GM18499 (cell line): ENCODE measurements around the gene CAP2.
"Not testable (repeated sequence)": the region's sequence is repeated elsewhere in the genome, so short reads cannot be mapped to it uniquely, and the experiment has no call there.

Experiments used
- ATAC-seq: cut with Tn5 transposase; IDR thresholded peaks from one replicate; pipeline ENCODE4 v1.9.1; 2021; ENCODE audit warnings: moderate number of reproducible peaks; ENCODE audit not compliant: insufficient read depth, unreplicated experiment

Gene CAP2

DNA sequence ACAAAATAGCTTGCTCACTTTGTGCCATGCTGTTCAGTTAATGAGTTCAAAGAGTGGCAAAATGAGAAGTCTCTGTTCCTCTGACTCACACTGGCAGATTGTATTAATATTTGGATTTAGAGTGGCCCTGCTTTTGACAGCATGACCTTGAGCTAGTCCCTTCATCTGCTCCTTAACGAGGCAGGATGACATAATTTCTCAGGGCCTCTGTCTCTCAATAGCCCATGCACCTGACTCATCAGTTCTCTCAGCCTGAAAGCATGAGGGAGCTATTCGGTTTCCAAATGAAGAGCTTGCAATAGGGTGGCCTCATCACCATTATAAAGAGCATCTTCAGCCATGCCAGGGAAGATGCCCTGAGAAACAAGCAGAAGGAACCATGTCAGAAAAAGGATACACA, 38.2 kb downstream of the CAP2 start:
- no peak for ATAC-seq

DNA sequence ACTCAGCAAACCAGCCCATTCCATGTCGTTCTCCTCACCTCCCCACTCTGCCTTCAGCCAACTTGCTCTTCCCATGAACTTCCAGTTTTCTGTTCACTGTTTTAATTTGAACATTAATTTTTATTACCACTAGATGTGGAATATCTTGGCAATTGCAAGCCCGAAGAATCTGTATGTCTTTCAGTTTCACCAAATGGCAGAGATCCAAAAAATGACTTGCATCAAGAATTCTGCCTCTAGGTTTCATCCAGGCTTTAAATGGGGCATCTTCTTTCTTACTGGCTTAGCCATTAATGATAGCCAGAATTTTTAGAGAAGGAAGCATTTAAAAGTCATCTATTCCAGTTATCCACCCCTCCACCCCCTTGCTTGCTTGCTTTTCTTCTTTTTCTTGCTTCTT, 39.0 kb downstream of the CAP2 start:
- ATAC-seq, result no peak

DNA sequence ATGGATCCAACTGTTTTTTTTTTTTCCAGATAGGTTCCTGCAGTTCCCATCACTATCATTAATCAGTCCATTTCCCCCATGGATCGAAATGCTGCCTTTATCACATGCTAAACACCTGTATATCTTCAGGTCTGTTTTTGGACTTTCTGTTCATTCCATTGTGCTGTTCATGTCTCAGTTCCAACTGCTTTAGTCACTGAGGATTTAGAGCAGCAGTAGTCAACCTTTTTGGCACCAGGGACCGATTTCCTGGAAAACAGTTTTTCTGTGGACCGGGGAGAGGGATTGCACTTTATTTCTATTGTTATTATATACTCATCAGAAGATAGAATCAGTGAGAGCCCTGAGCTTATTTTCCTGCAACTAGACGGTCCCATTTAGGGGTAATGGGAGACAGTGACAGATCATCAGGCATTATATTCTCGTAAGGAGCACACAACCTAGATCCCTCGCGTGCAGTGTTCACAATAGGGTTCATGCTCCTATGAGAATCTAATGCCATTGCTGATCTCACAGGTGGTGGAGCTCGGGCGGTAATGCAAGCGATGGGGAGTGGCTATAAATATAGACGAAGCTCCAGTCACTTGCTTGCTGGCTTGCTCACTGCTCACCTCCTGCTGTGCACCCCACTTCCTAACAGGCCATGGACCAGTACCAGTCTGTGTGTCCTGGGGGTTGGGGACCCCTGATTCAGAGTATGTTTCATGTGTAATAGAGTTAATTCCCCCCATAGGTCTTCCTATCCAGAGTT, 46.0 kb downstream of the CAP2 start:
- ATAC-seq, result no peak

DNA sequence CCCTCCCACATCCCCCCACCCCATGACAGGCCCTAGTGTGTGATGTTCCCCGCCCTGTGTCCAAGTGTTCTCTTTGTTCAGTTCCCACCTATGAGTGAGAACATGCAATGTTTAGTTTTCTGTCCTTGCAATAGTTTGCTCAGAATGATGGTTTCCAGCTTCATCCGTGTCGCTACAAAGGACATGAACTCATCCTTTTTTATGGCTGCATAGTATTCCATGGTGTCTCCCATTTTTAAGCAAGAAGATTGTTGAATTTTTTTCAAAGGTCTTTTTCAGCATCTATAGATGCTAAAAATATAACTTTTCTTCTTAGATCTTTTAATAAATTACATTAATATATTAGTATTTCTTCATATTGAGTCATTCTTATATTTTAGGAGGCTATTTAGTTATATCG, 47.4 kb downstream of the CAP2 start:
- not testable (repeated sequence) for ATAC-seq

DNA sequence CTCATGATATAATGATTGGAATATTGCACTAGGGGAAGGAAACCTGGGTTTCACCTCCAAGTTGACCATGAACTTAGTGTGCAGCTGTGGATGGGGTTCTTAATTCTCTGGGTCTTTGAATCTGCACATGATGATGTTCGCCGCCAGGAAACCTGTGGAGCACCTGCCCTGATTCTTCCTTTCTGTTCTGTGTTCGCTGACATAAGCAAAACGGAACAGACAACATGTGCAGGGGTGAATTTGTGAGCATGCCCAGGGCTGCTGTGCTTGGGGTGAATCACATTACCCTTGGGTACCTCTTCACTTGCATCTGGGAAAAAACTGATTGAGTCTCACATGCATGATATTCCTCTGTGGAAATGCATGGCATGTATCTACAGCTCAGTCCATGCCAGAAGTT, 48.8 kb downstream of the CAP2 start:
- no peak for ATAC-seq

DNA sequence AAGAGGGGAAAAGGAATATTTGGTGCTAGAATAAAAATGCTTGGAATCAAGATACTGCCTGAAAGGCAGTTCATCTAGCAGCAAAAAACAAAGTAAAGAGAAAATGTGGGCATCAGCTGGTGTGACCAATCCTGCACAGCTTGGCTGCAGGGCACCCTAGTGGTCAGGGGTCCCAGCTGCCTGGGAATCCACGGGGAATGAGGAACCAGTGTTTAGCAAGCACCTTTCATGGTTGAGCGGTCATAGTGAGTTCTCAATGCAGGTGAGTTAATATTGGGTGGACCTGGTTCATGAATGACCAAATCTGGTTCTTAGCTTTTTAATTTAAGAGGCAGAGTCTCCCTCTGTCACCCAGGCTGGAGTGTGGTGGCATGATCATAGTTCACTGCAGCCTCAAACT, 53.3 kb downstream of the CAP2 start:
- no peak for ATAC-seq

DNA sequence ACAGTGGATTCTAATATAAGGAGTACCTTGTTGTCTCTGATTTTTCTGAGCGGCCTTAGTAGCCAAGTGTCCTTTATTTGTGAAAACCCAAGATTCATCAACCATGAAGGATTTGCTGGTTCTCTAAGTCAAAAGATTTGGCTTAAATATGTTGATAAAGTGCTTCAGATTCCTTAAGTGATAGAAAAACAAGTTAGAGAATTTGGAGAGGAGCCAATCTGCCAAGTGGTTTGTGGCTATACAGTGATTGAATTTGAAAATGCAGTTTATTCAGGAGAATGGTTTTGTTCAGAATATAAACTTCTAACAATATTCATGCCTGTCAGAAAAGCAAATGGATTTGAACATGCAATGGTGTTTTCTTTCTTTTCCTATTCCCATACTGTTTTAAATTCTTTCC, 54.8 kb downstream of the CAP2 start:
- ATAC-seq, result no peak

DNA sequence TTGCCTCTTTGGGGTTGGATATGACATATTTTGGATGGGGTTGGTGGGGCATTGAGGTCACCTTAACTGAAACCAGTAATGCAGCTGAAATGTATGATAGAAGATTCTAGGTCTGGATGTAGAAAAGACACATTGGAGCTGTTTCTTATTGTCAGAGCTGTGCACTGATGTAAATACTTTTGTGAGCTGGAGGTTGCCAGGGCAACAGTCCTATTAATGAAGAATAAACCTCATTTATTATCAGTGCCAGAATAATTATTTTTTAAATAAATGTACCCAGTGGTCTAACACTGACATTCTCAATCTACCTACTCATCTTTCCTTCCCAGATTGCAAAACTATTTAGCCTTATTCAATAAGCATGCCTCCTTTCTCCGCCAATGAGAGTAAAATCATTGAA, 57.0 kb downstream of the CAP2 start:
- no peak for ATAC-seq

DNA sequence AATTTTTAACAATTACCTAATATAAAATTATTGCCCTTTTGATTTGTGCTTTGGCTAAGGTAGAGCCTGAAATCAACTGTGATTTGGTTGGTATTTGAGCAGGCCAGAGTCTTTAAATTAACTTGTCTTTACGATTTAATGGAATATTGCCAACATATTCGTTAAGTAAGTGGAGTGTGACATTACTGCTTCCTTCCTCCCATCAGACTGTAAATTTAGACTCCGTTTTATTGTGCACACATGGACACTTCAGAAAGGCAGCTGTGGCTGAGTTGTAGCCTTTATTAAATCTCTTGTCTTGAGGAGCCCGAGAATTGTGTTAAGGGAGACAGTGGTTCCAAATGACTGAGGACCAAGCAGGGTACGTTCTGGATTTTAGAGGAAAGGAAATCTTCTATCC, 57.4 kb downstream of the CAP2 start:
- no peak for ATAC-seq

DNA sequence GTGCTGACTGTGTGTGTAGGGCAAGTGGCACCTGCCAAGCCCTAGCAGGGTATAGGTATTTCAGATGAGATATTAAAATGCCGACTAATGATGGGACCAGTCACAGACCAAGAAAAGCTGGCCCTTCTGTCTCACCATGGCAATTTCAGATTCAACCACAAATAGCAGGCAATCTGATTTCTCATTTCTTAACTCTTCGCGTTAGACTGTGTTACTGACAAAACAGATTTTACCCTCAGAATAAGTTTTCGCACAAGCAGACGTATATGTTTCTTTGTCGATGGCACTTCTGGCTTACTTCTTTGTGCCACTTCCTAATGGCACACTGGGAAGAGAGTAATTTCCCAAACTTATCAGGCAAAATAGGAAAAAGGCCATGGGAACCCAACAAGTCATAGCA, 58.7 kb downstream of the CAP2 start:
- ATAC-seq, result no peak

DNA sequence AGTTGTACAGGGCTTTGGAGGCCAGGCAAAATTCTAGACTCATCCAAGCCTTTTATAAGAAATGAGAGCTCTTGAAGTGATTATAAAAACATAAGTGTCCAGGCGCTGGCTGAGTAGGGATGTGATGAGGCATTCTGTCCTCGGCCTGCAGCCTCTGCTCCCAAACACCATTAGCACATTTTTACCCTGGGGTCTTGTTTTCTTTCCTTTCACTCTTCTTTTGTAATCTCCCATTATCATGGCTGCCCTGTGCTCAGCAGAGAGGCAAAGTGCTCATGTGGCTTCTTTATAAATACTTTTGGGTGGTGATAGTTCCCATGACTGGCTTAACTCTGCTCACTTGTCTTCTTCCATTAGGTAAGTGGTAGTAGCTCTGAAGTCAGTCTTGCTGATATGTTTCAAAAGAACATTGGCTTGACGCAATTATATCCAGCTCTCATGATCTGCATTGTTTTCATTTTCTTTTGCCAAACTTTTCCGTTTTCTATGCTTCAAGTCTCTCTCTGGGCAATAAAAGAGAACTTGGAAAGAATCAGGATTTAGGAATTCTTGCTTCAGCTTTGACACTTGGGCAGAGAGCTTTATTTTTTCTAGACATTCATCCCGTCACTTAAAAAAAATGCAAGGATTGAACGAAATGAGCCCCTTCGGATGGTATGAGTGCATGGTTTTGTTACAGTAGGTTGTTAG, 61.1 kb downstream of the CAP2 start:
- ATAC-seq, result no peak

DNA sequence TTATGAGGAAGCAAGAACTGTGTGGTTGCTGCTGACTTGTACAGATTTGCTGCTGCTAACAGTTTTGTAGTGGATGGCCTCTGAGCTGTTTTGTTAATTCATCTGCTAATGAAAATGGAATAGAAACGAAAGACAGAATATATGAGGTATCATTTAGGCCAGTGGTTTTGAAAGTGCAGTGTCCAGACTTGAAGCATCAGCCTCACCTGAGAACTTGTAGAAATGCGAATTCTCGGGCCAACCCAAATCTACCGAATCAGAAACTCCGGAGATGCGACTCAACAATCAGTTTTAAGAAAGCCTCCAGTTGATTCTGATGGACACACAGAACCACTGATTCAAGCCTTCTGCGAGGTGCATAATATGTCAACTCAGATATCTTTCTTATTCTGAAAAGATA, 62.5 kb downstream of the CAP2 start:
- ATAC-seq, result no peak

DNA sequence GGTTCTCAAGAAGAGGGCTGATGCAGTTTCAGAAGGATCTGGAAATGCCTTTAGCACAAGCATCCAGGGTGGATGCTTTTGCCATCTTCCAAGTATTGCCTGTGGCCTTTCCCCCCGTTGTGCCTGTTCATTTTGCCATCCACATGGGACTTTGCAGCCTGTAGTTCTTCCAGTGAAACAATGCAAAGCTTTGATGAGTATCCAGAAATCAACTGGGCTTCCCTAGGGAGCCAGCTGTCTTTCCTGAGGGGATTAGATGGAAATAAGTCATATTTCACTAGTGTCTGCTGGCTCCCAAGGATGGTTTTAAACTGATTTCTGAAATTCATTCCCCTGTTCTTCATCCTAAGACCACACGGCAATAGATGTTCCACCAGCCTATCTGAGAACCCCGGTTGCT, 63.3 kb downstream of the CAP2 start:
- no peak for ATAC-seq

DNA sequence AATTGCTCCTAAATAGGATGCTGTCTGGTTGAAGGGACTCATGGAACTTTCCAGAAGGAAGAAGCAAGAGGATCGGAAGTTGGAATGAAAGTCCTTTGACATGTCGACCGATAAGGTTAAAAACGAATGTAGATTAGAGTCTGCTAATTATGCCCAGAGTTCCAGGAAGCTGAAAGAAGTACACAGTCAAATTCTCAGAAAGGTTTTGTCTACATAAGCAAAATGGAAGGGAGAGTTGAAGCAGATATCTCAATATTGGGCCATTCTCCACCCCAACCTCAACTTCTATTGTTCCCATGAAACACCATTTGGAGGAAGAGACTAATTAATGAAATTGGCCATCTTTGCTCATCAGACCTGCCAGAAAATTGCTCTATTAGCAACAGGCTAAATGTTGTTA, 64.0 kb downstream of the CAP2 start:
- ATAC-seq, result no peak

DNA sequence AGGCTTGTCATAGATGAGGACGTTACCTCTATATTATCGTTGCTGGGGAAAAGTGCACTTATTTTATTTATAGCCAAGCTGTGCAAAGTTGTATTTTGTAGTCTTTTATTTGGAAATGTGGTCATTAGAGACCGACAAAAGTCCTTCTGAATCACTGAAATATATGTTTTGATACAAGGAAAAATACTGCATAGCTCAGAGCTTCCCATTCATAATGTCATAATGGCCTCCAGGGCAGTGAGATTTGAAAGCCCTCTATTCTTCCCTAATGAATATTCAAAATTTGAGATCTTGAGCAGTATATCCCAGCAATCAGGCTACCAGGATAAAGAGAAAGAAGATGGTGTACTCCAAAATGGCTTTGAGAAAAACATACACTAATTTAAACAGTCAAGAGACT, 64.6 kb downstream of the CAP2 start:
- ATAC-seq, result no peak

DNA sequence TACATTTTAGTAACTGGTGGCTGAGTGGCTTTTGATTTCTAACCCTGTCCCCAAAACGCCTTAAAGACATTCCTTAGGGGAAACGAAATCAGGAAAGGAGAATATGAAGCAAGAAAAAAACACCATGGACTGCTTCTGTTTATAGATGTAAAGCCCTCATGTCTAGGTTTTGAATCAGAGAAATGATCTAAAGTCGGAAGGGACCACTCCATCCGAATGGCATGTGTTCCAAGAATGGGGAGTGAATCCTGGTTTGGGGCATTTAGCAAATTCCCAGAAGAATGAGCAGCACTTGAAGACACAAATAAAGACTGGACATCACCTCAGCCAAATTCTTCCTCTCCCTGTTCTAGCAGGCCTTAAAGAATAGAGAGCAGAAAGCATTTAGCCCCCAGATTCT, 65.6 kb downstream of the CAP2 start:
- no peak for ATAC-seq

DNA sequence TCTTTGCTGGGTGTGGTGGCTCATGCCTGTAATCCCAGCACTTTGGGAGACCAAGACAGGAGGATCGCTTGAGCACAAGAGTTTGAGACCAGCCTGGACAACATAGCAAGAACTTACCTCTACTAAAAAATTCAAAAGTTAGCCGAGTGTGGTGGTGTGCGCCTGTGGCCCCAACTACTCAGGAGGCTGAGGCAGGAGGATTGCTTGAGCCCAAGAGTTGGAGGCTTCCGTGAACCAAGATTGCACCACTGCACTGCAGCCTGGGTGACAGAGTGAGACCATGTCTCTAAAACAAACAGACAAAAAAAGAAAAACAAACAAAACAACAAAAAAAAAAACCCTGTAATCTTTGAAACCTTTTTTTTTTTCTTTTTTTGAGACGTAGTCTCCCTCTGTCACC, 67.5 kb downstream of the CAP2 start:
- no peak for ATAC-seq

DNA sequence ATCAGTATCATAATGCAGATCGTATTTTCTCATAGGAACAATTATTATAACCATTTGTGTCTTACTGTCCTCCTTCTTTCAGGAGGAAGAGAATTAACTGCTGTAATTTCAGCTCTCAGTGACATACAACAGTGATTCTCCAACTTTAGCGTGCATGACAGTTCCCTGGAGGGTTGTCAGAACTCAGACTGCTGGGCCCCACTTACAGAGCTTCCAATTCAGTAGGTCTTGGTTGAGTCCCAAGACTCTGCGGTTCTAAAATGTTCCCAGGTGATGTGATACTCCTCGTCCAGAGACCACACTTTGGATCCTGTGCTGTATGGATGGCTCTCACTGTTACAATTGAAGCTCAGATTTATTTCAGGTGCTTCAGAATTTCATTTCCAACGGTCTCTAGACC, 72.8 kb downstream of the CAP2 start:
- no peak for ATAC-seq

DNA sequence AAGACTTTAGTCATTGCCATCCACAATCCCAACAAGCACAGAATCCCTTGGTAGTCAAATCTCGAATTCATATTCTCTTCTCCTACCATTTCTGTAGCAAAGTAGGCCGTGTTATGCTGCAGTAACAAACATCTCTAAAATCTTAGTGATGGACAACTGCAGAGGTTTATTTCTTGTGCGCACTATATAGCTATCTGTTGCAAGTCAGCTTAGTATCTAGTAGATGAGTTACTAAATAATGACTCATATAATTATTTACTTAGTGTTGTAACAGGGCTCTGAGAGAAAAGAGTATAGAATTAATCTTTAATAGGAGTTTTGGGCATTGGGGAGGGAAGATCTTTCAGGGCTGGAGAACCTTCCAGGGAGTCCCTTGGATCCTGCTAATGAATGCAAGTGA, 73.3 kb downstream of the CAP2 start:
- no peak for ATAC-seq

DNA sequence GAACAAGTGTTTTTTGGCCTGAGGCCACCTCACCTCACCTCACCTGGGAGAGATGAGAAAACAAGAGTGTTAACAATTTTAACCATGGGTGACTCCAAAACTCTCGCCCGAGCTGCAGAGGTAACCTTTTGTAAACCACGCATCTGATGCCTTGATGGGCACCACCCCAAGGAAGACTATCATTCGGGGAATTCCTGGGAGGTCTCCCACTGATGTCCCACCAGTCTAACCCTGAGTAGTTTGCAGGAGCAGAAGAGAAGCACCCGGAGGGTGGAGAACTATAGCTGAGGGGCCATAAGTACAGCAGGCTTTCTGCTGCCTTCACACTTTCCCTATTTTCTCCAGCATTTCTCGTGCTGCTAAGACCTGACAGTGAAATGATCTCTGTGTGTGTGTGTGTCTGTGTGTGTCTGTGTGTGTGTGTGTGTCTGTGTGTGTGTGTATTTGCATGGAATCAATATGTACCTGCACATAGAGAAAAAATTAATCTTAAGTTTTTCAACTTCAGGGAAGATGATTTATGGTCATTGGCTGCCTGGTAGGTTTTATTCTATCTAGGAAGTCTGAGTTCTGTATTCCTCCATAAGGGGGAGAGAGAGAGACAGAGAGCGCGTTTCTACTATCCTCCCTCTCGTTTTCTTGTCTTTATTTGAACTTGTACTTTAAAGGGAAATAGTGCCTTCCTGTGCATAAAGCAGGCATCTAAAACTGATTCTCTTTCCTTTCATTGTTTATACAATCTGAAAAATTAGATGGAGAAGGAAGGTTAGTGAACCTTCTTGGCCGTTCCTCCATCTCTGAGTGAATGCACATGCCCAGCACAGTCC, 75.8 kb downstream of the CAP2 start:
- ATAC-seq, result no peak

DNA sequence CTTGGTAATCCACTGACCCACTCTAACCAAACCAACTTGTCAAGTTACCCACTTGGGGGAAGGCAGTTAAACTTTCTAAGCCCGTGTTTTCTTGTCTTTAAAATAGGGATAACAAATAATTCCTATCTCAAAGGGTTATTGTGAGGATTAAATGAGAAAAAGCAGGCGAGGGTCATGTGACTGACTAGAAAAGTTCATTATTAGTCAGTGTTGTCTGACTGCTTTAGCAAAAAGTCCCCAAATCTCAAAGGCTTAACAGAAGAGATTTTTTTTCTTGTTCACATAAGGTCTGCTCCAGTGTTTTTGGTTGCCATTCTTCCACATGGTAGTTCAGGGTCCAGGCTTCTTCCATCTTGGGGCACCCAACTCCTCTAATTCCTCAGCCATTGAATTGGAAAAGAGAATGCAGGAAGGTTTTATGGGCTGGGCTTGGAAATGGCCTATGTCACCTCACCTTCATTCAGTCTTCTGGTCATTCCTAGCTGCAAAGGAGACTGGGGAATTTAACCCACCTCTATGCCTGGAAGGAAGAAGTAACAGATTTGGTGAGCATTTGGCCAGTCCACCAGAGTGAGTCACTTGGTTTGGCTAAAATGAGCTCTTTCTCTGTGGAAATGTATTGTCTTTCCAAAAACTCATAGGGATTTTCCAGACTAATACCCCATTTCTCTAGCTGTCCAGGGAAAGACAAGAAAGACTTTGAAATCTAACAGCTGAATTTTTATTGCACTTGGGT, 77.0 kb downstream of the CAP2 start:
- no peak for ATAC-seq
